Measurements from ENCODE around the gene CACNA1B.

DNA sequence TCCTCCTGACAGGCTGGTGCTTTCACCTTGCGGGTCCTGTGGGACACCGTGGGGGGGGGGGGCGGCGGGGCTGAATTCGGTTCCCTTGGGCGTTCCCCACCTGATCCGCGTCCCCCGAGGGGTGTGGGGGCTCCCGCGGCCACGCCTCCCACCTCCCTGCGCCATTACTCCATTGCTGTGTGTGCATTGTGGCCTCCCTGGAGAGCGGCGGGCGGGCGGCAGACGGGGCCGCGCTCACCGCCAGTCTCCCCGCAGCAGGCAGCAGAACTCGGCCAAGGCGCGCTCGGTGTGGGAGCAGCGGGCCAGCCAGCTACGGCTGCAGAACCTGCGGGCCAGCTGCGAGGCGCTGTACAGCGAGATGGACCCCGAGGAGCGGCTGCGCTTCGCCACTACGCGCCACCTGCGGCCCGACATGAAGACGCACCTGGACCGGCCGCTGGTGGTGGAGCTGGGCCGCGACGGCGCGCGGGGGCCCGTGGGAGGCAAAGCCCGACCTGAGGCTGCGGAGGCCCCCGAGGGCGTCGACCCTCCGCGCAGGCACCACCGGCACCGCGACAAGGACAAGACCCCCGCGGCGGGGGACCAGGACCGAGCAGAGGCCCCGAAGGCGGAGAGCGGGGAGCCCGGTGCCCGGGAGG, 145.3 kb downstream of the CACNA1B start:
- TF ChIP-seq, protein P1, sequence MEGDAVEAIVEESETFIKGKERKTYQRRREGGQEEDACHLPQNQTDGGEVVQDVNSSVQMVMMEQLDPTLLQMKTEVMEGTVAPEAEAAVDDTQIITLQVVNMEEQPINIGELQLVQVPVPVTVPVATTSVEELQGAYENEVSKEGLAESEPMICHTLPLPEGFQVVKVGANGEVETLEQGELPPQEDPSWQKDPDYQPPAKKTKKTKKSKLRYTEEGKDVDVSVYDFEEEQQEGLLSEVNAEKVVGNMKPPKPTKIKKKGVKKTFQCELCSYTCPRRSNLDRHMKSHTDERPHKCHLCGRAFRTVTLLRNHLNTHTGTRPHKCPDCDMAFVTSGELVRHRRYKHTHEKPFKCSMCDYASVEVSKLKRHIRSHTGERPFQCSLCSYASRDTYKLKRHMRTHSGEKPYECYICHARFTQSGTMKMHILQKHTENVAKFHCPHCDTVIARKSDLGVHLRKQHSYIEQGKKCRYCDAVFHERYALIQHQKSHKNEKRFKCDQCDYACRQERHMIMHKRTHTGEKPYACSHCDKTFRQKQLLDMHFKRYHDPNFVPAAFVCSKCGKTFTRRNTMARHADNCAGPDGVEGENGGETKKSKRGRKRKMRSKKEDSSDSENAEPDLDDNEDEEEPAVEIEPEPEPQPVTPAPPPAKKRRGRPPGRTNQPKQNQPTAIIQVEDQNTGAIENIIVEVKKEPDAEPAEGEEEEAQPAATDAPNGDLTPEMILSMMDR (IDR thresholded peaks at IDR 0.05) = no peak
- no peak for TF ChIP-seq POLR2A (IDR thresholded peaks at IDR 0.05)
- no peak for TF ChIP-seq EP300 (IDR thresholded peaks at IDR 0.05)
